HEK293 (cell line): ENCODE measurements around the gene ISG20L2.

Experiments used
- ATF2 ChIP-seq: fragments of 450-650 bp; formaldehyde crosslinking; IDR thresholded peaks from 2 replicates; pipeline ENCODE4 v1.5.1; 2016; ENCODE audit warnings: missing biosample characterization, missing genetic modification characterization, low read depth
- BCL6B ChIP-seq: fragments of 450-650 bp; formaldehyde crosslinking; IDR thresholded peaks from 2 replicates; pipeline ENCODE4 v1.5.1; 2017; ENCODE audit warnings: missing biosample characterization, missing genetic modification characterization
- CTCF ChIP-seq: fragments of 450-650 bp; formaldehyde crosslinking; IDR thresholded peaks from 2 replicates; pipeline ENCODE4 v1.5.1; 2016; ENCODE audit warnings: missing biosample characterization, missing genetic modification characterization
- GLI2 ChIP-seq: fragments of 450-650 bp; formaldehyde crosslinking; IDR thresholded peaks from 2 replicates; pipeline ENCODE4; 2017; ENCODE audit warnings: missing biosample characterization, missing genetic modification characterization, low read depth, borderline replicate concordance
- HOXC10 ChIP-seq: sonication (generic); formaldehyde crosslinking; IDR thresholded peaks from 2 replicates; pipeline ENCODE4 v1.8.1; 2023; ENCODE audit warnings: mild to moderate bottlenecking, missing genetic modification reagents
- INSM2 ChIP-seq: fragments of 450-650 bp; formaldehyde crosslinking; IDR thresholded peaks from 2 replicates; pipeline ENCODE4 v1.5.1; 2016; ENCODE audit warnings: missing biosample characterization, missing genetic modification characterization
- MEIS1 ChIP-seq: sonication (generic); formaldehyde crosslinking; IDR thresholded peaks from 2 replicates; pipeline ENCODE4 v1.8.1; 2022; ENCODE audit warnings: missing genetic modification reagents, mild to moderate bottlenecking, borderline replicate concordance
- MYNN ChIP-seq: fragments of 450-650 bp; formaldehyde crosslinking; IDR thresholded peaks from 2 replicates; pipeline ENCODE4 v1.5.1; 2016; ENCODE audit warnings: missing biosample characterization, missing genetic modification characterization, borderline replicate concordance
- REPIN1 ChIP-seq: fragments of 450-650 bp; formaldehyde crosslinking; IDR thresholded peaks from 2 replicates; pipeline ENCODE4 v1.5.1; 2017; ENCODE audit warnings: missing biosample characterization, missing genetic modification characterization, low read depth
- ZBTB20 ChIP-seq: fragments of 450-650 bp; formaldehyde crosslinking; IDR thresholded peaks from 2 replicates; pipeline ENCODE4 v1.5.1; 2016; ENCODE audit warnings: missing biosample characterization, missing genetic modification characterization
- ZNF18 ChIP-seq: fragments of 450-650 bp; formaldehyde crosslinking; IDR thresholded peaks from 2 replicates; pipeline ENCODE4 v1.5.1; 2016; ENCODE audit warnings: missing biosample characterization, missing genetic modification characterization
- ZNF274 ChIP-seq, 2 experiments: fragments of 200-500 bp in 1 of 2; fragments of 450-650 bp in 1 of 2; sonication (Bioruptor generic) in 1 of 2; formaldehyde crosslinking in 1 of 2; IDR thresholded peaks; 2 replicates each; pipeline versions ENCODE4 v1.5.1 to v1.6.1; 2014 to 2016; ENCODE audit warnings: borderline replicate concordance in 1 of 2, inconsistent platforms in 1 of 2, low read length in 1 of 2, missing biosample characterization in 1 of 2, missing genetic modification characterization in 1 of 2
- ZNF341 ChIP-seq: fragments of 450-650 bp; formaldehyde crosslinking; IDR thresholded peaks from 2 replicates; pipeline ENCODE4; 2016; ENCODE audit warnings: low read depth, missing biosample characterization, missing genetic modification characterization
- ZNF350 ChIP-seq: fragments of 450-650 bp; formaldehyde crosslinking; IDR thresholded peaks from 2 replicates; pipeline ENCODE4 v1.5.0; 2017; ENCODE audit warnings: missing biosample characterization, mild to moderate bottlenecking, missing genetic modification characterization
- ZNF561 ChIP-seq: fragments of 450-650 bp; IDR thresholded peaks from 2 replicates; pipeline ENCODE4 v1.5.1; 2018; ENCODE audit warnings: missing biosample characterization, missing genetic modification characterization, borderline replicate concordance
- ZNF596 ChIP-seq: fragments of 450-650 bp; IDR thresholded peaks from 2 replicates; pipeline ENCODE4 v1.5.0; 2018; ENCODE audit warnings: missing biosample characterization, mild to moderate bottlenecking, missing genetic modification characterization, moderate library complexity
- ZNF639 ChIP-seq: fragments of 450-650 bp; formaldehyde crosslinking; IDR thresholded peaks from 2 replicates; pipeline ENCODE4 v1.5.1; 2016; ENCODE audit warnings: missing biosample characterization, missing genetic modification characterization
- ZNF670 ChIP-seq: fragments of 450-650 bp; formaldehyde crosslinking; IDR thresholded peaks from 2 replicates; pipeline ENCODE4 v1.5.1; 2016; ENCODE audit warnings: missing biosample characterization, missing genetic modification characterization, low read depth
- ZNF837 ChIP-seq: fragments of 450-650 bp; formaldehyde crosslinking; IDR thresholded peaks from 2 replicates; pipeline ENCODE4 v1.5.1; 2016; ENCODE audit warnings: missing biosample characterization, missing genetic modification characterization
- TF ChIP-seq, protein P1 (sequence below): fragments of 450-650 bp; formaldehyde crosslinking; IDR thresholded peaks from 2 replicates; pipeline ENCODE4 v1.5.1; 2016; ENCODE audit warnings: missing biosample characterization, missing genetic modification characterization
- TF ChIP-seq, protein P2 (sequence below): fragments of 450-650 bp; formaldehyde crosslinking; IDR thresholded peaks from 2 replicates; pipeline ENCODE4 v1.5.1; 2016; ENCODE audit warnings: missing biosample characterization, missing genetic modification characterization

ISG20L2 gene

GRCh38 chr1:156726549-156727226 lies 1.9 kb downstream of the ISG20L2 start (continued):
- TF ChIP-seq INSM2 (peak; percentile 31), ZNF639 (tag by site-specific recombination) (0 out of 2 replicates have a peak, but pooled peaks have one; percentile 58), MEIS1 (no peak), ZNF670 (tag by site-specific recombination) (no peak), ZBTB20 (peak; percentile 18; the same call in 1 of the 2 replicates), BCL6B (tag by site-specific recombination) (no peak), ZNF18 (tag by site-specific recombination) (no peak), ZNF596 (tag by site-specific recombination) (no peak), ZNF350 (tag by site-specific recombination) (no peak), CTCF (tag by site-specific recombination) (peak; percentile 89), HOXC10 (CRISPR knock-in tag) (no peak), ZNF837 (tag by site-specific recombination) (no peak), ZNF561 (tag by site-specific recombination) (0 out of 2 replicates have a peak, but pooled peaks have one; percentile 39), GLI2 (no peak), MYNN (tag by site-specific recombination) (no peak), ZNF341 (tag by site-specific recombination) (no peak), REPIN1 (tag by site-specific recombination) (no peak), ZNF274 (IDR thresholded peaks at IDR 0.05; ENCODE audit: low read length) (no peak), ZNF274 (tag by site-specific recombination; IDR thresholded peaks at IDR 0.05; ENCODE audit: borderline replicate concordance) (no peak), ATF2 (no peak)
- TF ChIP-seq, protein P1, sequence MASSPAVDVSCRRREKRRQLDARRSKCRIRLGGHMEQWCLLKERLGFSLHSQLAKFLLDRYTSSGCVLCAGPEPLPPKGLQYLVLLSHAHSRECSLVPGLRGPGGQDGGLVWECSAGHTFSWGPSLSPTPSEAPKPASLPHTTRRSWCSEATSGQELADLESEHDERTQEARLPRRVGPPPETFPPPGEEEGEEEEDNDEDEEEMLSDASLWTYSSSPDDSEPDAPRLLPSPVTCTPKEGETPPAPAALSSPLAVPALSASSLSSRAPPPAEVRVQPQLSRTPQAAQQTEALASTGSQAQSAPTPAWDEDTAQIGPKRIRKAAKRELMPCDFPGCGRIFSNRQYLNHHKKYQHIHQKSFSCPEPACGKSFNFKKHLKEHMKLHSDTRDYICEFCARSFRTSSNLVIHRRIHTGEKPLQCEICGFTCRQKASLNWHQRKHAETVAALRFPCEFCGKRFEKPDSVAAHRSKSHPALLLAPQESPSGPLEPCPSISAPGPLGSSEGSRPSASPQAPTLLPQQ: peak; percentile 52; the same call in 1 of the 2 replicates
- TF ChIP-seq, protein P2, sequence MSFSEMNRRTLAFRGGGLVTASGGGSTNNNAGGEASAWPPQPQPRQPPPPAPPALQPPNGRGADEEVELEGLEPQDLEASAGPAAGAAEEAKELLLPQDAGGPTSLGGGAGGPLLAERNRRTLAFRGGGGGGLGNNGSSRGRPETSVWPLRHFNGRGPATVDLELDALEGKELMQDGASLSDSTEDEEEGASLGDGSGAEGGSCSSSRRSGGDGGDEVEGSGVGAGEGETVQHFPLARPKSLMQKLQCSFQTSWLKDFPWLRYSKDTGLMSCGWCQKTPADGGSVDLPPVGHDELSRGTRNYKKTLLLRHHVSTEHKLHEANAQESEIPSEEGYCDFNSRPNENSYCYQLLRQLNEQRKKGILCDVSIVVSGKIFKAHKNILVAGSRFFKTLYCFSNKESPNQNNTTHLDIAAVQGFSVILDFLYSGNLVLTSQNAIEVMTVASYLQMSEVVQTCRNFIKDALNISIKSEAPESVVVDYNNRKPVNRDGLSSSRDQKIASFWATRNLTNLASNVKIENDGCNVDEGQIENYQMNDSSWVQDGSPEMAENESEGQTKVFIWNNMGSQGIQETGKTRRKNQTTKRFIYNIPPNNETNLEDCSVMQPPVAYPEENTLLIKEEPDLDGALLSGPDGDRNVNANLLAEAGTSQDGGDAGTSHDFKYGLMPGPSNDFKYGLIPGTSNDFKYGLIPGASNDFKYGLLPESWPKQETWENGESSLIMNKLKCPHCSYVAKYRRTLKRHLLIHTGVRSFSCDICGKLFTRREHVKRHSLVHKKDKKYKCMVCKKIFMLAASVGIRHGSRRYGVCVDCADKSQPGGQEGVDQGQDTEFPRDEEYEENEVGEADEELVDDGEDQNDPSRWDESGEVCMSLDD (tag by site-specific recombination): no peak
